ENCODE results near the gene TSEN2.
"Not testable (repeated sequence)": the region's sequence is repeated elsewhere in the genome, so short reads cannot be mapped to it uniquely, and the experiment has no call there.

TSEN2 gene

GRCh38 chr3:12452361-12453330 is 31.6 kb upstream of the TSEN2 start:
- DNase-seq (ENCODE audit: low read depth) = no peak

- no peak for DNase-seq (ENCODE audit: low read depth)
These were observed 30.0 kb upstream of the TSEN2 start for GRCh38 chr3:12454076-12454815.

- no peak for DNase-seq (ENCODE audit: low read depth)
These were observed 29.5 kb upstream of the TSEN2 start for GRCh38 chr3:12454816-12455121.

- no peak for DNase-seq (ENCODE audit: low read depth)
These were observed 28.5 kb upstream of the TSEN2 start for GRCh38 chr3:12455740-12456139.

- no peak for DNase-seq (ENCODE audit: low read depth)
These were observed 27.8 kb upstream of the TSEN2 start for GRCh38 chr3:12456441-12456840.

GRCh38 chr3:12457380-12457779 is 26.9 kb upstream of the TSEN2 start:
- DNase-seq (ENCODE audit: low read depth) = not testable (repeated sequence)

- DNase-seq (ENCODE audit: low read depth) = no peak
These were observed 25.4 kb upstream of the TSEN2 start for GRCh38 chr3:12458901-12459300.

GRCh38 chr3:12460127-12460526 is 24.2 kb upstream of the TSEN2 start:
- DNase-seq (ENCODE audit: low read depth) = no peak

GRCh38 chr3:12461097-12461649 is 23.1 kb upstream of the TSEN2 start:
- DNase-seq (ENCODE audit: low read depth) = no peak

- DNase-seq (ENCODE audit: low read depth) = no peak
These were observed 21.9 kb upstream of the TSEN2 start for GRCh38 chr3:12462159-12462947.

- DNase-seq (ENCODE audit: low read depth) = no peak
These were observed 20.6 kb upstream of the TSEN2 start for GRCh38 chr3:12463686-12464085.

GRCh38 chr3:12464181-12464580 is 20.1 kb upstream of the TSEN2 start:
- DNase-seq (ENCODE audit: low read depth) = no peak

- DNase-seq (ENCODE audit: low read depth) = no peak
These were observed 19.0 kb upstream of the TSEN2 start for GRCh38 chr3:12465151-12465835.

GRCh38 chr3:12465836-12466225 is 18.4 kb upstream of the TSEN2 start:
- DNase-seq (ENCODE audit: low read depth) = no peak

- no peak for DNase-seq (ENCODE audit: low read depth)
These were observed 16.5 kb upstream of the TSEN2 start for GRCh38 chr3:12467746-12468145.

GRCh38 chr3:12468276-12468675 is 16.0 kb upstream of the TSEN2 start:
- no peak for DNase-seq (ENCODE audit: low read depth)

- DNase-seq (ENCODE audit: low read depth) = no peak
These were observed 15.5 kb upstream of the TSEN2 start for GRCh38 chr3:12468757-12469156.

GRCh38 chr3:12469222-12469621 is 15.1 kb upstream of the TSEN2 start:
- not testable (repeated sequence) for DNase-seq (ENCODE audit: low read depth)

GRCh38 chr3:12470111-12470510 is 14.2 kb upstream of the TSEN2 start:
- no peak for DNase-seq (ENCODE audit: low read depth)

- no peak for DNase-seq (ENCODE audit: low read depth)
These were observed 13.6 kb upstream of the TSEN2 start for GRCh38 chr3:12470680-12471079.

- no peak for DNase-seq (ENCODE audit: low read depth)
These were observed 13.0 kb upstream of the TSEN2 start for GRCh38 chr3:12471241-12471640.
